K562 (cell line): Measurements from ENCODE around the gene AUNIP. TPM values are rescaled to one million over a fixed set of nuclear protein-coding genes. Genes with fewer than 3 reads are reported as not detected.

ENCODE experiments used
- ATAC-seq: fragments of 200-7000 bp; cut with Tn5 transposase; 3 replicates; pipeline ENCODE4 v1.9.1; 2020; ENCODE audit warnings: moderate library complexity
- BruUV-seq: library from RNA; stranded (reverse); fragments of 400-500 nt; replicated peaks from 2 replicates; lab custom pipeline; 2021; lab: Mats Ljungman, UMichigan
- CTCF ChIA-PET: fragments of 300-600 bp; formaldehyde crosslinking; extraction: SDS; loops from one replicate; lab custom pipeline; 2021; ENCODE audit warnings: low intra/inter-chr PET ratio; lab: Yijun Ruan, JAX
- POLR2A ChIA-PET: fragments of 300-600, 350-650 bp; sonication (Branson Sonifier 250); formaldehyde crosslinking; extraction: SDS; loops from one replicate; lab custom pipeline; 2021; ENCODE audit warnings: antibody characterized with exemption, inconsistent platforms; lab: Yijun Ruan, JAX
- DNase-seq, 4 experiments: peaks; one replicate each; pipeline versions ENCODE4 v3.0.0 to v3.0.0-alpha.2; 2011 to 2018; ENCODE audit warnings: low spot score in 3 of 4, mixed read lengths in 3 of 4; ENCODE audit errors: extremely low read depth in 1 of 4
- FAIRE-seq: peaks from 2 replicates; lab custom pipeline; 2011; peaks lifted over from hg19 to GRCh38; lab: Jason Lieb, UNC
- H2AFZ ChIP-seq: 2 replicates; pipeline ENCODE4 v1.6.0; 2011; ENCODE audit warnings: low read depth, low read length, control low read depth, inconsistent platforms
- H3K27ac ChIP-seq: fragments of 200-600 bp; 3 replicates; pipeline ENCODE4 v1.8.0; 2011; ENCODE audit warnings: low read depth, mild to moderate bottlenecking, control low read depth, inconsistent platforms, low read length, moderate library complexity, mixed read lengths; ENCODE audit errors: extremely low read depth
- H3K27me3 ChIP-seq, 2 experiments: fragments of 300-600 bp in 1 of 2; 2 replicates in 1 of 2; 3 replicates in 1 of 2; pipeline versions ENCODE4 v1.6.0 to v1.8.0; 2011; ENCODE audit warnings: inconsistent platforms in 2 of 2, low read length in 2 of 2, mild to moderate bottlenecking in 1 of 2, mixed read lengths in 1 of 2, moderate library complexity in 1 of 2; ENCODE audit not compliant: control insufficient read depth in 2 of 2, insufficient read depth in 2 of 2
- H3K36me3 ChIP-seq: fragments of 300-600 bp; 3 replicates; pipeline ENCODE4 v1.8.0; 2011; ENCODE audit warnings: mild to moderate bottlenecking, low read length, inconsistent platforms; ENCODE audit not compliant: control insufficient read depth, insufficient read depth
- H3K4me1 ChIP-seq, 2 experiments: fragments of 200-600 bp in 1 of 2; replicated peaks in 1 of 2; 2 replicates in 1 of 2; 3 replicates in 1 of 2; pipeline versions ENCODE4 v1.5.1 to v1.8.0; 2011; ENCODE audit warnings: inconsistent platforms in 2 of 2, low read length in 2 of 2, mild to moderate bottlenecking in 1 of 2, mixed read lengths in 1 of 2, moderate library complexity in 1 of 2; ENCODE audit not compliant: control insufficient read depth in 2 of 2, insufficient read depth in 2 of 2
- H3K4me2 ChIP-seq: 2 replicates; pipeline ENCODE4 v1.6.1; 2011; ENCODE audit warnings: low read length, control low read depth, inconsistent platforms, mixed read lengths; ENCODE audit not compliant: insufficient read depth
- H3K4me3 ChIP-seq: fragments of 200-600 bp; sonication (generic), shearing (Covaris generic); 2 replicates; pipeline ENCODE4 v1.5.1; 2016; ENCODE audit warnings: control low read depth, inconsistent platforms
- H3K79me2 ChIP-seq: fragments of 200-600 bp; 3 replicates; pipeline ENCODE4 v1.8.0; 2011; ENCODE audit warnings: low read length, inconsistent platforms; ENCODE audit not compliant: control insufficient read depth, insufficient read depth
- H3K9ac ChIP-seq, 2 experiments: 2 replicates each; pipeline versions ENCODE4 v1.6.0 to v1.6.1; 2011; ENCODE audit warnings: low read depth in 2 of 2, low read length in 2 of 2, control low read depth in 1 of 2, inconsistent platforms in 1 of 2, mild to moderate bottlenecking in 1 of 2, mixed read lengths in 1 of 2; ENCODE audit not compliant: insufficient read depth in 1 of 2
- H3K9me1 ChIP-seq: one replicate; pipeline ENCODE4 v1.6.0; 2011; ENCODE audit warnings: inconsistent platforms, mild to moderate bottlenecking, low read length, moderate library complexity; ENCODE audit not compliant: control insufficient read depth, insufficient read depth
- H3K9me3 ChIP-seq: replicated peaks from 2 replicates; pipeline ENCODE4 v1.5.1; 2011; ENCODE audit warnings: low read depth, low read length, inconsistent platforms; ENCODE audit not compliant: control insufficient read depth, insufficient read depth
- H4K20me1 ChIP-seq: replicated peaks from 2 replicates; pipeline ENCODE4 v1.6.1; 2011; ENCODE audit warnings: low read length, inconsistent platforms, mixed read lengths; ENCODE audit not compliant: control insufficient read depth, insufficient read depth
- ATF6 ChIP-seq: sonication (generic); formaldehyde crosslinking; IDR thresholded peaks from 2 replicates; pipeline ENCODE4 v1.4.0; 2020; ENCODE audit warnings: mild to moderate bottlenecking, missing genetic modification reagents
- BHLHE40 ChIP-seq: IDR thresholded peaks from 2 replicates; pipeline ENCODE4 v1.6.1; 2011; ENCODE audit warnings: low read length, improper control_type of control experiment
- CEBPG ChIP-seq, 3 experiments: fragments of 200-800 bp in 1 of 3; sonication (Bioruptor generic) in 1 of 3; sonication (generic) in 1 of 3; formaldehyde crosslinking in 1 of 3; IDR thresholded peaks in 2 of 3; conservative IDR thresholded peaks in 1 of 3; 2 replicates each; pipeline versions ENCODE4 v1.6.1 to v1.8.0; 2016 to 2022; ENCODE audit warnings: missing compliant biosample characterization in 2 of 3, missing genetic modification characterization in 2 of 3, mild to moderate bottlenecking in 1 of 3, missing genetic modification reagents in 1 of 3
- MAX ChIP-seq: sonication (generic); formaldehyde crosslinking; IDR thresholded peaks from 2 replicates; pipeline ENCODE4 v1.9.0; 2022; ENCODE audit warnings: mild to moderate bottlenecking, missing genetic modification reagents
- NFE2L1 ChIP-seq: fragments of 450-650 bp; IDR thresholded peaks from 2 replicates; pipeline ENCODE4 v1.6.1; 2016; ENCODE audit warnings: missing genetic modification characterization, low read depth, mild to moderate bottlenecking, missing compliant biosample characterization, moderate library complexity, borderline replicate concordance
- PCBP2 ChIP-seq: fragments of 200-400 bp; formaldehyde crosslinking; IDR thresholded peaks from 2 replicates; pipeline ENCODE4 v1.6.1; 2018; ENCODE audit warnings: low read length, low read depth, mild to moderate bottlenecking, moderate library complexity; ENCODE audit not compliant: poor library complexity, severe bottlenecking
- PPARD ChIP-seq: fragments of 250-450 bp; sonication (Bioruptor Pico); IDR thresholded peaks from 2 replicates; pipeline ENCODE4 v1.8.0; 2022; ENCODE audit warnings: inconsistent platforms, mild to moderate bottlenecking, moderate library complexity
- PRMT5 ChIP-seq: sonication (generic); formaldehyde crosslinking; IDR thresholded peaks from 2 replicates; pipeline ENCODE4 v1.5.0; 2020; ENCODE audit warnings: missing genetic modification reagents
- SAP30 ChIP-seq: fragments of 200-600 bp; sonication (generic); IDR thresholded peaks from 2 replicates; pipeline ENCODE4 v1.6.1; 2012; ENCODE audit warnings: borderline replicate concordance, low read depth, mild to moderate bottlenecking, moderate library complexity, low read length, control low read depth, inconsistent platforms; ENCODE audit not compliant: insufficient read depth, poor library complexity, severe bottlenecking
- SIX5 ChIP-seq, 2 experiments: IDR thresholded peaks; 2 replicates each; pipeline ENCODE4 v1.6.1; 2011; ENCODE audit warnings: low read length in 2 of 2, borderline replicate concordance in 1 of 2, low read depth in 1 of 2, mild to moderate bottlenecking in 1 of 2, moderate library complexity in 1 of 2; ENCODE audit not compliant: insufficient read depth in 1 of 2
- TCF7 ChIP-seq: sonication (generic); IDR thresholded peaks from 2 replicates; pipeline ENCODE4 v1.6.1; 2016; ENCODE audit warnings: antibody characterized with exemption, borderline replicate concordance
- THRA ChIP-seq: fragments of 450-650 bp; IDR thresholded peaks from 2 replicates; pipeline ENCODE4 v1.6.1; 2017; ENCODE audit warnings: mild to moderate bottlenecking, moderate library complexity
- VEZF1 ChIP-seq: fragments of 200-800 bp; sonication (Bioruptor generic); IDR thresholded peaks from 2 replicates; pipeline ENCODE4 v1.6.1; 2017; ENCODE audit warnings: missing genetic modification characterization, missing compliant biosample characterization
- ZNF212 ChIP-seq: fragments of 450-650 bp; formaldehyde crosslinking; IDR thresholded peaks from 2 replicates; pipeline ENCODE4 v1.4.0; 2020; ENCODE audit warnings: mild to moderate bottlenecking
- ZNF311 ChIP-seq: fragments of 250-450 bp; sonication (Bioruptor Pico); IDR thresholded peaks from 2 replicates; pipeline ENCODE4 v1.4.0; 2020; ENCODE audit warnings: mild to moderate bottlenecking, moderate library complexity
- ZNF324 ChIP-seq: fragments of 250-450 bp; sonication (Bioruptor Pico); IDR thresholded peaks from 2 replicates; pipeline ENCODE4 v1.4.0; 2020; ENCODE audit warnings: mild to moderate bottlenecking
- WGBS: fragments of 100-300 bp; shearing (Covaris generic); methylation state at CpG from one replicate; pipeline ENCODE4 v1.1.6; 2016; ENCODE audit warnings: low coverage, mixed read lengths; ENCODE audit not compliant: insufficient coverage; ENCODE audit errors: missing lambda C conversion rate; 5-methylcytosine and 5-hydroxymethylcytosine counted together
- in situ Hi-C: fragments of 300-500 bp; cut with MboI; formaldehyde crosslinking; loops from 4 replicates; pipeline ENCODE4 v1.15.0; 2018; ENCODE audit warnings: inconsistent platforms, mixed read lengths
- intact Hi-C: fragments of 100-400 bp; cut with micrococcal nuclease; formaldehyde crosslinking; loops from 2 replicates; pipeline ENCODE4 v1.14.2; 2022
- polyA plus RNA-seq, 8 experiments: library from polyadenylated mRNA; depleted of rRNA in 4 of 8; stranded (reverse) in 5 of 8; unstranded in 3 of 8; fragments of >200 nt; fragmentation: Nextera tagmentation in 2 of 8; fragmentation: Illumina TruSeq in 1 of 8; extraction: Ambion mirVana in 2 of 8; extraction: Trizol in 1 of 8; gene quantifications; 2 replicates each; pipeline versions ENCODE4 v1.2.1 to v1.2.3, GENCODE V29; 2011 to 2014; ENCODE audit warnings: inconsistent platforms in 1 of 8, missing spikeins in 1 of 8
- total RNA-seq, 7 experiments: library from RNA; depleted of rRNA in 6 of 7; stranded (reverse); fragments of >200 nt in 6 of 7; fragmentation: Illumina TruSeq in 2 of 7; extraction: Trizol in 2 of 7; gene quantifications; 2 replicates each; pipeline versions ENCODE4 v1.2.1 to v1.2.3, GENCODE V29; 2011 to 2021; ENCODE audit warnings: low replicate concordance in 1 of 7

AUNIP gene
- total and polyA plus RNA-seq, 9 of the 15 experiments (the other 6 are each of a cell fraction or from before 2014, with no cell fraction given), result 12.1 to 53.8 (median 47.1) TPM

GRCh38 chr1:25821112-25821476, 38.2 kb downstream of the AUNIP start:
- intact Hi-C loops (loop anchor here (5.0 to 10.0 kb wide), 2 partner anchors 66 to 174 kb away; partner anchors contain the start of gene PAFAH2), in situ Hi-C loops (loop anchor here (5.0 kb wide), 1 partner anchor 71 kb away; no protein-coding TSS in a partner anchor)
- ATAC-seq (no peak), DNase-seq (peak in 1 of 4 experiments; percentile 33), FAIRE-seq (no peak)
- H3K27me3 ChIP-seq, result no peaks in the 10 kb centered on the region
- peaks cover 64% of the 10 kb centered on the region for H3K79me2 ChIP-seq
- CTCF ChIA-PET, result no interaction called here
- POLR2A ChIA-PET, result interaction anchor here (0.6 to 6.2 kb wide), 6 partner anchors 10 to 281 kb away, joined by 3 to 56 read pairs (median 4); no protein-coding TSS in a partner anchor
- no peaks in the 10 kb centered on the region for H3K9me3 ChIP-seq
- no peaks in the 10 kb centered on the region for H3K9me1 ChIP-seq
- BruUV-seq, result TSS peak; percentile 63
- H4K20me1 ChIP-seq, result peaks cover 16% of the 10 kb centered on the region
- H3K4me3 ChIP-seq, result peak overlapping the region; percentile 67
- peaks cover 34% of the 10 kb centered on the region for H3K36me3 ChIP-seq
- peak overlapping the region; percentile 91 for H3K27ac ChIP-seq
- peak overlapping the region; percentile 89 for H3K4me2 ChIP-seq
- 12% methylated on average over 10 of the region's 10 CpGs for WGBS
- peak overlapping the region; percentile 90; the same call in 1 of the 2 replicates for H2AFZ ChIP-seq
- H3K9ac ChIP-seq, result peak overlapping the region; percentile 92 to 99
- peaks cover 37 to 53% of the 10 kb centered on the region in 2 experiments for H3K4me1 ChIP-seq
- TF ChIP-seq ZNF311 (CRISPR knock-in tag), result no peak
- no peak for TF ChIP-seq ATF6
- TF ChIP-seq BHLHE40, result no peak
- no peak for TF ChIP-seq THRA
- no peak for TF ChIP-seq PRMT5 (CRISPR knock-in tag)
- no peak for TF ChIP-seq MAX (CRISPR knock-in tag)
- no peak for TF ChIP-seq TCF7
- no peak for TF ChIP-seq VEZF1 (CRISPR knock-in tag)
- no peak for TF ChIP-seq ZNF212 (CRISPR knock-in tag)
- no peak for TF ChIP-seq PPARD (CRISPR knock-in tag)
- no peak for TF ChIP-seq NFE2L1 (tag)
- peak; percentile 29 for TF ChIP-seq SAP30
- TF ChIP-seq CEBPG (CRISPR knock-in tag; IDR thresholded peaks at IDR 0.05), result no peak
- no peak for TF ChIP-seq CEBPG (tag; conservative IDR thresholded peaks at IDR 0.05 in 1 of 2, IDR thresholded peaks at IDR 0.05 in 1 of 2)
- TF ChIP-seq PCBP2, result no peak
- TF ChIP-seq SIX5 (IDR thresholded peaks at IDR 0.05; ENCODE audit: borderline replicate concordance in 1 of 2, insufficient read depth in 1 of 2, low read depth in 1 of 2, low read length in 2 of 2), result no peak
- no peak for TF ChIP-seq ZNF324 (CRISPR knock-in tag)
